NCI-H526 (cell line): ENCODE measurements around the gene HES5.

Source experiments
- DNase-seq, 2 experiments: peaks; one replicate each; lab custom pipeline; 2025; lab: John Stamatoyannopoulos, UW

The HES5 gene

GRCh38 chr1:2546515-2547209 is 16.6 kb upstream of the HES5 start:
- peak; percentile 67 to 86 for DNase-seq

DNA sequence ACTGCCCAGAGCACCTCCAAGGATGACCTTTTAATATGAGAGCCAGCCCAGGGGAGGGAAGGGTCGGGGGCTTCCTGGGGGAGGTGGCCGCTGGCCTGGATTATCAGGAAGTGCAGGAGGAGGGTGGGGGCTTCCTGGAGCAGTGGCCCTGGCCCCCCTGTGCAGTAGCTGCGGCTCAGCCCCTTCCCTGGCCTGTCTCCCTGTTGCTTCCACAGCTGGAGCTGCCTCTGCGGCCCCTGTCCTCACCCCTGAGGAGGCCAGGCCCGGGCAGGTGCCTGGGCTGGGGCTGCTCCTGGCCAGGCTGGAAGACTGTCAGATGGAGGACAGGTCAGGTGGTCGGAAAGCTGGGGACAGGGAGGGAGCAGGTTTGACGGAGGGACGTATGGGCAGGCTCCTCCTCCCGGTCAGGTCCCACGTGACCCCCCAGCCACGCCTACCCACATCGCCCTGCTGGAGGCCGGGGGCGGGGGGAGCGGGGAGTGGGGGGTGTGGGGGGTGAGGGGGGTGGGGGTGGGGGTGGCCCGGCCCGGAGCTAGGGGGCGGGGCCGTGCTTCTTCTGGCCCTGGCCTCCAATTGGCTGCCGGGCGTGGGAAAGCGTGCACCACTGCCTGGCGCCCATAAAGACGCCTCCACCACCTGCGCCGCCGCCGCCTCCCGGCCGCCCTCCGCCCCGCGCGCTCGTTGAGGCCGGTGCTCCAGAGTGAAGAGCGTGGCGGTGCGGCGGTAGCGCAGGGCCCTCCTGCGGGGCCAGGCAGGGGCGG is 15.9 kb upstream of the HES5 start:
- peak; percentile 74 to 93 for DNase-seq

DNA sequence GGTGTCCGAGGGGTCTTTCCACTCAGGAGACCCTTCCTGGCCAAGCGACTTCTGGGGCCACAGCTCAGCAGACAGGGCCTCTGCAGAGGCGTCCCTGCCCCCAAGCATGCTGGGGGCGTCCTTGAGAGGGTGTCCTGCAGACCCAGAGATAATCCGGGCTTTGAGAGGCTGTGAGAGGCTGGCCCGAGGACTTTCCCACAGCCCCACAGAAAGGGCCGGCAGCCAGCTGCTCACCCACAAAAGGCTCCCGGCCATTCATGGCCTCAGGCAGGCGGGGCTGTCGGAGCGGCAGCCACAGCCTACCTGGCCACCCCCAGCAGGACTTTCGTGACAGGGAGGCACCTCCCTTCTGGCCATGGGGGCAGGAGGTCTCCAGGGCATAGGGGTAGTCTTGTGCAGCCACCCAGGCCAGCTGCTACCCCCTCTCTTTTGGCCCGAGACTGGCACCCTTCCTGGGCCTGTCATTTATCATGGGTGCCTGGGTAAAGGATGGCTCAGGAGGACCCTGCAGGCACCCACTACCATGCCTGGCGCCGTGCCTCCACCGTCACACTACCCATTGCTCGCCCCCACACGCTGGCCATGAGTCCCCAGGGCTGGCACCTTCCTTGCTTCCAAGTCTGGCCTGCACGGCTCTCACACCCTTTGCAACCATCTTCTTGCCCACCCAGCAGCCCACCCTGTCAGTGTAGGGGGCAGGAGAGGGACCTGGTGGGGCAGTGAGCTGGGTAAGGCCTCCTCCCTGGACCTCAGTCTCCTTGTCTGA is 15.0 kb upstream of the HES5 start:
- DNase-seq: no peak

DNA sequence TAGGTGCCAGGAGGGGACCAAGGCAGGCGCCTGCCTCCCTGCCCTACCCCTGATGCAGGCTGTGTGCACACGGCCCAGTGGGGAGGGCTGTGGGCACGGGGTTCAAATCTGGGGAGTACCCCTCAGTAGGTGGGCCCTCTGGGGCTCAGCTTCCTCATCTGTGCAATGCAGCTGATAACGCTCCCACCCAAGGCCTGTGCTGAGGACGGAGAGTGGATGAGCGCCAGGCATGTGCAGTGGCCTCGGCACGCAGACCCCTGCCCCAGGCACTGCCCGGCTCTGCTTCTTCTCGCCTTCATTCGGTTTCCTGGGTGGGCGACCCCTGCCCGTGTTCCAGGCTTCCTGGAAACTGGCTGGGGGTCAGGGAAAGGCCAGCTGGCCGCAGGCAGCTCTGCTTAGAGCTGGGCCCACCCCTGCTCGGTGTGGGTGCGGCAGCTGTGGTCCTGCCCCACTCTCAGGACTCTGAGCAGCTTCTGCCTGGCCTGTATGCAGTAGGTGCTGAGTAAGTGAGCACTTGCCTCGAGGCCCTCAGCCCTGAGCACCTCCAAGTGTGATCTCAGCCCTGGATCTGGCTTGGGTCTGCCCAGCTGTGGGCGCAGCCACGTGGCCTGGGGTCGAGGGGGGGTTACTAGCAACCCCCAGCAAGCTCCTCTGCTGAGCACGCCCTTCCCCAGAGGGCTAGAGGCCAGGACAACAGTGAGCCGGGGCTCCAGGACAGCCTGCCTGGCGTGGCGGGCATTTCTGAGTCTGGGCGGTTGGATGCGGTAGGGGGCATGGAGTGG is 14.2 kb upstream of the HES5 start:
- no peak for DNase-seq

DNA sequence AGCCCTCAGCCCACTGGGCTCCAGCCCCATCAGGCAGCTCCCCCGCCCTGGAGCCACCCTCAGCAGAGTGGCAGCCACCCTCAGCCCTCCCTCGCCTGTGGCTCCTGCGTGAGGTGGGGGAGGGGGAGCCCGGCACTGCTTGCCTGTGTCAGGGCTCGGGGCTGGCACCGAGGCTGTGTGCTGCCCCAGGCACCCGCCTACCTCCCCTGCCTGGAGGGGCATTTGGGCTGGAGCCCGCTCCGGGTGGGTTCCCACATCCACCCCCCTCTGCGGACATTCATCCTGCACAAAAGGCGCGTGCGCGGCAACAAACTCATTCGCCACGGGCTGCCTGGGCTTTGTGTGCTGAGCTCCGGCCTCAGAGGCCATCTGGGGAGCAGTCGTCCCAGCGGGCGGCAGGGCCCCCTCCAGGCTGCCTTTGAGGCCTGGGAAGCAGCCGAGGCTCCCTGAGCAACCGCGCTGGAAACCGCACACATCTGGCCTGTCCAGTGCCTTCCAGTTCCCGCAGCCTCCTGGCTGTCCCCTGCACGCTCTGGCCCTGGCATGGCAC is 13.6 kb upstream of the HES5 start:
- DNase-seq: peak in 1 of 2 experiments; percentile 75

GRCh38 chr1:2542246-2542915 is 12.3 kb upstream of the HES5 start:
- no peak for DNase-seq

- no peak for DNase-seq
Observed at GRCh38 chr1:2541619-2542245, 11.7 kb upstream of the HES5 start.

- peak in 1 of 2 experiments; percentile 52 for DNase-seq
Observed at GRCh38 chr1:2540816-2541492, 10.9 kb upstream of the HES5 start.

DNA sequence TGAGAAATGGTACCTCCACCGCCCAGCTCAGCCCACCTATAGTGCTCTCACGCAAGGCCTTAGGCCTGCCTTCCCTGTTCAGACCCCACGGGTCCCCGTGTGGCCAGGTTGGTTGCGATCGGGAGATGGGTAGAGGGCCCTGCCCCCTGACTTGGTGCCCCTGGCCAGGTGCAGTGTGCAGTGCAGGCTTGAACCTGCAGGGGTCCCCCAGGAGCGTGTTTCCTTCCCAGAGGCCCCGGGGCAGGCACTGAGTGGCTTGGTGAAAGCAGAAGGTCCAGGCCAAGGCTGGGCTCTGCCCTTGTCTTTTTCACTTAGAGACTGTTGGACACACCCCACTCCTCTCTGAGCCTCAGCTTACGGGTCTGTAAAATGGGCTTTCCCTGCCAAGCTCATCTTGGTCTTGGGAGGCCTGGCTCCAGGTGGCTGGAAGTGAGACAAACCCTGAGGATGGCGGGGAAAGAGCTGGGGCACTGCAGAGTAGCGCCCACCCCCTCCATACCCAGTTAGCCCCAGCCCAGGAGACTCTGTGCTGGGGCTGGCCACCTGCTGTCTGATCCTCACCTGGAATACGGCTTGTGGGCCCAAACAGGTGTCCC is 9.3 kb upstream of the HES5 start:
- DNase-seq: peak in 1 of 2 experiments; percentile 31

GRCh38 chr1:2538872-2539271 is 8.8 kb upstream of the HES5 start:
- DNase-seq: no peak

- DNase-seq: no peak
Observed at GRCh38 chr1:2538376-2538775, 8.3 kb upstream of the HES5 start.

GRCh38 chr1:2537784-2538115 is 7.7 kb upstream of the HES5 start:
- DNase-seq: no peak

DNA sequence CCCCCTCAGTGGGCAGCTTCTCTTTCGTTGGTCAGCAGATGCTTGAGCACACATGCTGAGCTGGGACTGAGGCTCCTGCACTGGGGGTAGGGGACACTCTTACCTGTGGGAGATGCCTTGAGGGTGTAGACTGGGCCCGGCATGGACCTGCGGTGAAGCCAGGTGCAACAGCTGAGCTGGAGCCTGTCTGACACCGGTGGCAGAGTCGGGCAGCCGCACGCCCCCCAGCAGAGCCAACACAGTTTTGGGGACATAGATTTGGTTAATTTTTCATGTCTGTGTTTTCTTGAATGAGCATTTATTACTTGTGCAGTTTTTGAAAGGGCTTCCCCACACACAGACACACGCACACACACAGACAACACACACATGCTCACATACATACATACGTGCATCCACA is 5.9 kb upstream of the HES5 start:
- no peak for DNase-seq

DNA sequence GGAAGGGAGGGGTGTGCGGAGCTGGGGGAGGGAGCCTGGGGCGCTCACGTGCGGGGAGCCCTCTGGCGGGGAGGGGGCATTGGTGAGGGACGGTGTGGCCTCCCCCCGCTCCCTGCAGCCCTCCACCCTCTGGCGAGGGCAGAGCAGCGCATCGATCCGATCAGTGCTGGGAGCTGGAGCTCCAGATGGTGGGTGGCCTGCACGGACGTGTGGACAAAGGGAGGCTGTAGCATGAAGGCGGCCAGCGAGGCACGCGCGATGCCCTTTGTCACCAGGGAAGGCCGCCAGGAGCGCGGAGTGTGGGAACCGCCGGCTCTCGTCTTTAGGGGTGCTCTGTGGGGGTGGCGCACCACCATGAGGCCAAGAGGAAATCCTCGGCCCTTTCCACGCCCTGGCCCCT is 5.4 kb upstream of the HES5 start:
- no peak for DNase-seq

- DNase-seq: peak in 1 of 2 experiments; percentile 31
Observed at GRCh38 chr1:2534687-2535441, 4.8 kb upstream of the HES5 start.

DNA sequence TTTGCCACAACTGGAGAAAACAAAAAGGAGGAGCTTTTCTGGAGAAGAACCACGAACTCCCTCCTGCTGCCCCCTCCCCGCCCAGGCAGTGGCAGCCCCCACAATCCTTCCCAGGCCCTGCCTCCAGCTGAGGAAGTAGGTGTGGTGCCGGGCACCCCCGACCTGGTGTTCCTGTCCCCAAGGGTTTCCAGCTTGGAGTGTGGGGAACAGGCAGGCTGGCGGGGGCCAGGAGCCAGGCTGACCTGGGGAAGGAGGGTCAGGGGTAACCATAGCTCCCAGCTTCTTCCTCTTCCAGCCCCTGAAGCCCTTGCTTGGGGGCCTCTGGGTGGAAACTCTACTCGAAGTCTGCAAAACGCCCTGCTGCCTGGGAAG is 4.2 kb upstream of the HES5 start:
- DNase-seq: no peak

DNA sequence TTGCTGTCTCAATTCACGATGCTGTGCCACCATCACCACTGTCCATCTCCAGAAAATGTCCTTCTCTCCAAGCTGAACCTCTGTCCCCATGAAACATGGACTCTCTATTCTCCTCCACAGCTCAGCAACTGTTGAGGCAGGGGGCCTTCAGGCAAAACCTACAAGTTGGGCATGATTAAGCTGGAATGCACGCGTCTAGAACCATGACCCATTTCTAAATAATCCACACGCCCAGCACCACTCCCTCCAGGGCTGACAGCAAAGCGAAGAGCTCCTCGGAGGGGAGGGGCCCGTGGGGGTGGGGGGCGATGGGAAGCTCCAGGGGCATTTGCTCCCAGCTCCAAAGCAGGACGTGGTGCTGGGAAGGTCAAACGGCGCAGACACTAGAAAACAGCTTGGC is 3.3 kb upstream of the HES5 start:
- DNase-seq: no peak

- DNase-seq: no peak
Observed at GRCh38 chr1:2532485-2533160, 2.6 kb upstream of the HES5 start.
